Measurements from ENCODE around the gene GSPT1.

GSPT1 gene

DNA sequence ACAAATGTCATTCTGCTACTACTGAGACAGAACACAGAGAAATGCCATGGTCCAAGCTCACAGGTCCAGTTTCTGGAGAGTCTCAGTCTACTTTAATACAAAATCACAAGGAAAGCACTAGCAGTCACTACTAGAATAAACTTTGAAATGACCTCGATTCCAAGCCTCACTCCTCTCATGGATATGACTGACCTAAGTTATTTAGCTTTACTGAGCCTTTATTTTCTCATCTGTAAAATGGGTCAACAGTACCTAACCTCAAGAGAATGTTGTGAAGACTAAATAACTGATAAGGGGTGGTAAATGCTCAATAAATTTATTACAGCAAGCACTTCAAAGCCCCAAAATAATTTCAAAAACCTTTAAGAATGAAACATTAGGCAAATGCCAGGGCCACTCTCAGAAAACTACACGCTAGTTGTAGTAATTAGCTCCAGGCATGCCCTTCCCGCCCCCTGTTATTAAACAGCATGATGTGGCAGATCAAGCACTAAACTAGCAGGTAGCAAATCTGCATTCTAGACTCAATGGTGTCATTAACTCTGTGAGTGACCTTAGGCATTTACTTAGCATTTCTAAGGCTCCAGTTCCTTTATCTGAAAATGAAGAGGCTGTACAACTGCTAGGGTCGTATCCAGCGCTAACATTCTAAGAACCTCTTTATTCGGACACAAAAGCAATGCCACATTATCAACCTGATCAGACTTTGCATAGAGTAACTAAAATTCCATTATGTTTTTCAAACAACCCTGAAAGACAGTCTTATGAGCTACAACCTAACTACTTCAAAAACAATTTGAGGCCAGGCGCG is 8.4 kb downstream of the GSPT1 start:
- Histone ChIP-seq H3K4me1 (ENCODE audit: control insufficient read depth in 1 of 2, insufficient read depth in 2 of 2, low read length in 2 of 2) (peaks cover 0 to 28% of the 10 kb centered on the region in 2 donors), H3K36me3 (ENCODE audit: control insufficient read depth in 1 of 2, insufficient read depth in 2 of 2, low read length in 2 of 2) (no peaks in the 10 kb centered on the region), H3K9me3 (ENCODE audit: control insufficient read depth in 1 of 2, low read length in 2 of 2) (no peaks in the 10 kb centered on the region), H3K27ac (ENCODE audit: low read length) (no peak overlapping the region), H3K27me3 (ENCODE audit: low read depth, low read length) (no peaks in the 10 kb centered on the region), H3K4me3 (ENCODE audit: low read depth in 1 of 2, low read length in 2 of 2) (no peak overlapping the region)

DNA sequence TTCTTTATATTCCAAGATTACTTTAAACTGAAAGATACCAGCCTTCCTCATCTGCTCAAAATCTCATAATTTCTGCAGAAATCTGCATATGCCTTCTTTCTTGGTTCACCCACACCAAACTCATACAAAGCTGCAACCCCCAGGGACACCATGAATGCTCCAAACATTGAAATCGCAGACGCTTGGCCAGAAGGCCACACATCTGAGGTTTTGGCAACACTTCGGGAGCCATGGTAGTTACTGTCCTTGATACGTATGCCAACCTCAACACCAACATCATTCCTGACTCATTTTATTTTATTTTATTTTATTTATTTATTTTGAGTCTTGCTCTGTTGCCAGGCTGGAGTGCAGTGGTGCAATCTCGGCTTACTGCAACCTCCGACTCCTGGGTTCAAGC is 11.8 kb downstream of the GSPT1 start:
- Histone ChIP-seq H3K36me3 (ENCODE audit: control insufficient read depth in 1 of 2, insufficient read depth in 2 of 2, low read length in 2 of 2) (no peaks in the 10 kb centered on the region), H3K4me1 (ENCODE audit: control insufficient read depth in 1 of 2, insufficient read depth in 2 of 2, low read length in 2 of 2) (peaks cover 0 to 6% of the 10 kb centered on the region in 2 donors), H3K27ac (ENCODE audit: low read length) (no peak overlapping the region), H3K9me3 (ENCODE audit: control insufficient read depth in 1 of 2, low read length in 2 of 2) (no peaks in the 10 kb centered on the region), H3K27me3 (ENCODE audit: low read depth, low read length) (no peaks in the 10 kb centered on the region), H3K4me3 (ENCODE audit: low read depth in 1 of 2, low read length in 2 of 2) (no peak overlapping the region)

DNA sequence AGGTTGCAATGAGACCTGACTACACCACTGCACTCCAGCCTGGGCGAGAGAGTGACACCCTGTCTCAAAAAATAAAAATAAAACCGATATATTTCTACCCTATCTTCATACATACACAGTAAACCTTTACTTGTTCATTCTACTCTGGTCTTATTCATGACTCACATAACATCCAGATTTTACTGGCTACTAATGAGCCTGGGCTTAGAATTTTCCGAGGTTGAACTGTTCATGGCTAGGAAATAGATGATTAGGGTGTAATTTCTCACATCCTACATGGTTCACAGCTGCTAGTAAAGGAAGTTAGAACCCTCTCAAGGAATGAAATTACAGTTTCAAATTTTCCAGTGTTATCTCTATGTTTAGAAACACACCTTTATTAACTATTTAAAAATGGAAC is 14.7 kb downstream of the GSPT1 start:
- no peaks in the 10 kb centered on the region for H3K27me3 ChIP-seq (ENCODE audit: low read depth, low read length)
- no peak overlapping the region for H3K27ac ChIP-seq (ENCODE audit: low read length)
- H3K4me3 ChIP-seq (ENCODE audit: low read depth in 1 of 2, low read length in 2 of 2), result no peak overlapping the region
- H3K9me3 ChIP-seq (ENCODE audit: control insufficient read depth in 1 of 2, low read length in 2 of 2), result no peaks in the 10 kb centered on the region
- H3K4me1 ChIP-seq (ENCODE audit: control insufficient read depth in 1 of 2, insufficient read depth in 2 of 2, low read length in 2 of 2), result peaks cover 0 to 3% of the 10 kb centered on the region in 2 donors
- peaks cover 0 to 5% of the 10 kb centered on the region in 2 donors for H3K36me3 ChIP-seq (ENCODE audit: control insufficient read depth in 1 of 2, insufficient read depth in 2 of 2, low read length in 2 of 2)

DNA sequence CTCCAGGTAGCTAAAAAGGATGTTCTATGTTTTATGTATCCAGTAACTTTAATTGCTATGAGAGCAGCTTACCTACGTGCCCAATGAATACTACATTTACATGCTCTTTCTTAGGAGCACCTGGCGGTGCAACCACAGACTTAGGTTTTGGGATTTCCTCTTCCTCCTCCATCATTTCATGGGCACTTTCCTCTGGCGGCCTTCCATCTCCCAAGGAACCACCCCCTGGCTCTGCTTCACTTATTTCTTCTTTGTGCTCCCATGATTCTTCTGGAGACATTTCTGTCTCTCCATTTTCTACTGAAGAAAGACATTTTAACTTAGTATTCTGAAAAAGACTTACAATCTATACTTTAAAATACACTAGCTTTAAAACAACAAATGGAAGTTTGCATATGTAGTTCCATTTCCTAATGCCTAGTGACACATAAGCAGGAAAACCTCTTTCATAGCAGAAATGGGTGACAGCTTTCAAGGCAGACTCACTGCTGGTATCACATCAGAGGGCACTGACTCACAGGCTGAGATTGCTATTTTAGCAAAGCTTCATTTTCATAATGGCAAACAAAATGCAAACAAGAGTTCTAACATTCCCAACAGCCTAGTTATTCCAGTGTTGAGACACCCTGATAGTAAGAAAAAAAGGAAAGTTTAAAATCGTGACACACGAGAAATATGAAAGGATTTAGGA is 19.1 kb downstream of the GSPT1 start:
- H3K36me3 ChIP-seq (ENCODE audit: control insufficient read depth in 1 of 2, insufficient read depth in 2 of 2, low read length in 2 of 2), result peaks cover 10 to 31% of the 10 kb centered on the region in 2 donors
- H3K4me3 ChIP-seq (ENCODE audit: low read depth in 1 of 2, low read length in 2 of 2), result no peak overlapping the region
- no peaks in the 10 kb centered on the region for H3K27me3 ChIP-seq (ENCODE audit: low read depth, low read length)
- no peak overlapping the region for H3K27ac ChIP-seq (ENCODE audit: low read length)
- H3K4me1 ChIP-seq (ENCODE audit: control insufficient read depth in 1 of 2, insufficient read depth in 2 of 2, low read length in 2 of 2), result no peaks in the 10 kb centered on the region
- no peaks in the 10 kb centered on the region for H3K9me3 ChIP-seq (ENCODE audit: control insufficient read depth in 1 of 2, low read length in 2 of 2)

DNA sequence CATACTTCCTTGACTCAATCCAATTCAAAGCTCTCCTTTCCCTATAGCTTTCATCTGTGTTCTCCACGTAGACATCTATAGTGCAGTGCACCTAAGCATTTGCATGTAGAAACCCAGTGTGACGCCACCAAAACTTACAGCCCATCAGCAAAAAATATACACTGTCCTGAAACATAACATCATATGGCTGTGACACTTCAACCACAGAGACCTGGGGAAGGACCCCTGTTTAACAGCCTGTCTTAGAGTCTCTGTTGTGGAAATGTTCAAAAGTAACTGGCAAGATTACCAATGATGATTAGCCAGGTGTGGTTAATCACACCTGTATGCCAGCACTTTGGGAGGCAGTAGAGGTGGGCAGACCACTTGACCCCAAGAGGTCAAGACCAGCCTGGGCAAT is 22.2 kb downstream of the GSPT1 start:
- Histone ChIP-seq H3K4me3 (ENCODE audit: low read depth in 1 of 2, low read length in 2 of 2) (no peak overlapping the region), H3K9me3 (ENCODE audit: control insufficient read depth in 1 of 2, low read length in 2 of 2) (no peaks in the 10 kb centered on the region), H3K4me1 (ENCODE audit: control insufficient read depth in 1 of 2, insufficient read depth in 2 of 2, low read length in 2 of 2) (no peaks in the 10 kb centered on the region), H3K27me3 (ENCODE audit: low read depth, low read length) (no peaks in the 10 kb centered on the region), H3K36me3 (ENCODE audit: control insufficient read depth in 1 of 2, insufficient read depth in 2 of 2, low read length in 2 of 2) (peaks cover 19 to 40% of the 10 kb centered on the region in 2 donors), H3K27ac (ENCODE audit: low read length) (no peak overlapping the region)

DNA sequence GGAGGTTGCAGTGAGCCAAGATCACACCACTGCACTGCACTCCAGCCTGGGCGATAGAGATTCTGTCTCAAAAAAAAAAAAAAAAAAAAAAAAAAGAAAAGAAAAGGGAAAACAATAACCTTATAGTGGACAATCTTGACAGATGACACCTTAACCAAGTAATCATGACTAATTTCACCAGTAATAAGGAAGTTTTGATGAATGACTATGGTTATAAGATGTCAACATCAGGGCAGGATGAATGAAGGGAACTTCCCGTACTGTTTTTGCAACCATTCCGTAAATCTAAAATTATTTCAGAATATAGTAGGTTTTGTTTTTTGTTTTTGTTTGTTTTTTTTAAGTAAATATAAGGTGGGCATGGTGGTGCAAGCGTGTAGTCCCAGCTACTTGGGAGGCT is 23.0 kb downstream of the GSPT1 start:
- no peaks in the 10 kb centered on the region for H3K4me1 ChIP-seq (ENCODE audit: control insufficient read depth in 1 of 2, insufficient read depth in 2 of 2, low read length in 2 of 2)
- peaks cover 19 to 46% of the 10 kb centered on the region in 2 donors for H3K36me3 ChIP-seq (ENCODE audit: control insufficient read depth in 1 of 2, insufficient read depth in 2 of 2, low read length in 2 of 2)
- H3K9me3 ChIP-seq (ENCODE audit: control insufficient read depth in 1 of 2, low read length in 2 of 2), result no peaks in the 10 kb centered on the region
- H3K27me3 ChIP-seq (ENCODE audit: low read depth, low read length), result no peaks in the 10 kb centered on the region
- H3K27ac ChIP-seq (ENCODE audit: low read length), result no peak overlapping the region
- no peak overlapping the region for H3K4me3 ChIP-seq (ENCODE audit: low read depth in 1 of 2, low read length in 2 of 2)

DNA sequence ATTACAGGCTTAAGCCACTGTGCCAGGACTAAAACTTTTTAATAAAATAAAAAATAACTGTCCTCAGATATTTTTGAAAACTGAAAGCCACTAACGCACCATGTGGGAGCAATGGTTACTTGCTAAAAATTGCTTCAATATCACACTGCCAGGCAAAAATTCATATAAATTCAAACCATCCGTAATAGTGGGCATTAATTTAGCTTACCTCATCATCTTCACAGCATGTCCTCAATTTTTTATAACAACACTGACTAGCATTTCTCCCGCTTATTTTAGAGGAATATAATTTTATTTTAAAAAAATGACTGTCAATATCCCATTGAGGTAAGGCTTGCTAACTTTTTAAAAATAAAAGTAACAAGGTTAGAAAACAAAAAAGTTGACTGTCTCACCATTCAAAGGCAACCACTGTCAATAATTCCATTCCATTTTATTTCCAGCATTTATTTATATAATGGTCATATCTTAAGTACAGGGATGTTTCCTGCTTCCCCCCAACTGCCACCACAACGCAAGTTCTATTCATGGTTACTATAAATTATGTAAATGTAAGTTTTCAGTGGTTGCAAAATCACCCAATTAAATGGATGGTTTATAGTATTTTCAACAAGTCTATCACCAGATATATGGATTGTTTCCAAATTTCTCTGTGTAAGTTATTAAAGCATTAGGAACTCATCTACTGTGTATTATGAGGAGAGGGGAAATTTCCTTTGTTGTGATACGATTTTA is 25.4 kb downstream of the GSPT1 start:
- no peak overlapping the region for H3K4me3 ChIP-seq (ENCODE audit: low read depth in 1 of 2, low read length in 2 of 2)
- peaks cover 33 to 54% of the 10 kb centered on the region in 2 donors for H3K36me3 ChIP-seq (ENCODE audit: control insufficient read depth in 1 of 2, insufficient read depth in 2 of 2, low read length in 2 of 2)
- no peaks in the 10 kb centered on the region for H3K27me3 ChIP-seq (ENCODE audit: low read depth, low read length)
- H3K9me3 ChIP-seq (ENCODE audit: control insufficient read depth in 1 of 2, low read length in 2 of 2), result no peaks in the 10 kb centered on the region
- H3K27ac ChIP-seq (ENCODE audit: low read length), result no peak overlapping the region
- no peaks in the 10 kb centered on the region for H3K4me1 ChIP-seq (ENCODE audit: control insufficient read depth in 1 of 2, insufficient read depth in 2 of 2, low read length in 2 of 2)

DNA sequence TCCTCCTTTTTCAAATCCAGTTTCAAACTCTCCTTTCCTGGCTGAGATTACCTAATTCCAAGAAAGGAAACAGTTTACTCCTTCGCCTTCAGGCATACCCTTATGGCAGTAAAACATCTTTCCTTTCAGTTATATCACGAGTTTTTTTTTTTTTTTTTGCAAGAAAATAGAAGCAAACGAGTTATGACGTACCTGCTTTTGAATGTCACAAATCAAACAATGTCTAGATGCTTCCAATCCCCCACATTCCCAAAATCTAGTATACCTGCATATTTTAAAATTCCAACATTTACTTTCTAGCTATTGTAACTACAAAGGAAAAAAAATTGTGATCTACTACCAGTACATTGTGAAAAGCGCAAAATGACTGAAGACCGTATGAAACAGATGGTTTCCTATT is 28.9 kb downstream of the GSPT1 start:
- peaks cover 37 to 60% of the 10 kb centered on the region in 2 donors for H3K36me3 ChIP-seq (ENCODE audit: control insufficient read depth in 1 of 2, insufficient read depth in 2 of 2, low read length in 2 of 2)

DNA sequence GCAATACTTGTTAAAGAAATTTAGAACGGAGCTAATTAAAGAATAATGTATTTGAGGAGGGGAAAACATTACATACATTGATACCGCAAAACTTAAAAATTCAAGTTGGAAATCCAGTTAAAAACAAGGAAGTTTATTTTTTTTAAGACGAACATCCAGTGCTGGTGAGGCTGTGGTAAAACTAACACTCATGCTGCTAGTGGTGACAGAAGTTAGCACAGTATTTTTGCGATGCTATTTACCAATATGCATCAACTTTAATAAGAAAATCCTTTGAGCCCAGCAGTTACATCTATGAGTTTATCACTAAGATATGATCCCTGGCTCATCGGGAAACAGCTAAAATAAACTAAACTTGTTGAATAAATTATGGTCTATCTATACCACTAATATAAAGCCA is 31.7 kb downstream of the GSPT1 start:
- Histone ChIP-seq H3K27ac (ENCODE audit: low read length) (no peak overlapping the region), H3K9me3 (ENCODE audit: control insufficient read depth in 1 of 2, low read length in 2 of 2) (no peaks in the 10 kb centered on the region), H3K27me3 (ENCODE audit: low read depth, low read length) (no peaks in the 10 kb centered on the region), H3K36me3 (ENCODE audit: control insufficient read depth in 1 of 2, insufficient read depth in 2 of 2, low read length in 2 of 2) (peaks cover 37 to 72% of the 10 kb centered on the region in 2 donors), H3K4me3 (ENCODE audit: low read depth in 1 of 2, low read length in 2 of 2) (no peak overlapping the region), H3K4me1 (ENCODE audit: control insufficient read depth in 1 of 2, insufficient read depth in 2 of 2, low read length in 2 of 2) (no peaks in the 10 kb centered on the region)

More for the DNA sequence above, 28.9 kb downstream of the GSPT1 start:
- Histone ChIP-seq H3K4me1 (ENCODE audit: control insufficient read depth in 1 of 2, insufficient read depth in 2 of 2, low read length in 2 of 2) (no peaks in the 10 kb centered on the region), H3K9me3 (ENCODE audit: control insufficient read depth in 1 of 2, low read length in 2 of 2) (no peaks in the 10 kb centered on the region), H3K27ac (ENCODE audit: low read length) (no peak overlapping the region), H3K27me3 (ENCODE audit: low read depth, low read length) (no peaks in the 10 kb centered on the region), H3K4me3 (ENCODE audit: low read depth in 1 of 2, low read length in 2 of 2) (no peak overlapping the region)

DNA sequence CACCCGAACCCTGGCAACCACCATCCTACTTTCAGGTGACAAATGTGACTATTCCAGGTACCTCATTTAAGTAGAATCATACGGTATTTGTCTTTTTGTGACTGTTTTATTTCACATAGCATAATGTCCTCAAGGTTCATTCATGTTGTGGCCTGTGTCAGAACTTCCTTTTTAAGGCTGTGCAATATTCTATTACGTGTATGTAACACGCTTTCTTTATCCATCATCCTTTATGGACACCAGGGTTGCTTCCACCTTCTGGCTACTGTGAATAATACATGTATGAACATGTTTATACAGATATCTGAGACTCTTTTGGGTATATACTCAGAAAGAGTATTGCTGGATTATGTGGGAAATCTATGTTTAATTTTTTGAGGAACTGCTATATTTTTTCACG is 35.7 kb downstream of the GSPT1 start:
- Histone ChIP-seq H3K27ac (ENCODE audit: low read length) (no peak overlapping the region), H3K36me3 (ENCODE audit: control insufficient read depth in 1 of 2, insufficient read depth in 2 of 2, low read length in 2 of 2) (peaks cover 43 to 69% of the 10 kb centered on the region in 2 donors), H3K27me3 (ENCODE audit: low read depth, low read length) (no peaks in the 10 kb centered on the region), H3K4me1 (ENCODE audit: control insufficient read depth in 1 of 2, insufficient read depth in 2 of 2, low read length in 2 of 2) (no peaks in the 10 kb centered on the region), H3K9me3 (ENCODE audit: control insufficient read depth in 1 of 2, low read length in 2 of 2) (no peaks in the 10 kb centered on the region), H3K4me3 (ENCODE audit: low read depth in 1 of 2, low read length in 2 of 2) (no peak overlapping the region)

DNA sequence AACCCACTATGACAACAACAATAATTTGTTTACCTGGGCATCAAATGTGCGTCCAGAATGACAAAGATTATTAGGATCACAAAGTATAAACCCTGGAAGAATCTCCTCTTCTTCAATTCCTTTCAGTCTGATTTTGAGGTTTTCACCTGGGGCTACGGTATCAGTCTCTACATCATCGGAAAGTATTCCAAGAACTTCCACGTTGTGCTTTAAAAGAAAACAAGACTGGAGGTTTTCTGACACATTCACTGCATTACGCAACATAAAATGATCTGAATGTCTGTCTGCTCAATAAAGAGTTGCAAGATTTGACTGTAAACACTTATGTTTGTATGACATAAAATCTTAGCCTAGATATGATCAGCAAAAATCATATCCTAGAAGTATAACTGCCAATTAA is 38.4 kb downstream of the GSPT1 start:
- no peaks in the 10 kb centered on the region for H3K4me1 ChIP-seq (ENCODE audit: control insufficient read depth in 1 of 2, insufficient read depth in 2 of 2, low read length in 2 of 2)
- H3K27ac ChIP-seq (ENCODE audit: low read length), result no peak overlapping the region
- H3K4me3 ChIP-seq (ENCODE audit: low read depth in 1 of 2, low read length in 2 of 2), result no peak overlapping the region
- H3K9me3 ChIP-seq (ENCODE audit: control insufficient read depth in 1 of 2, low read length in 2 of 2), result no peaks in the 10 kb centered on the region
- H3K36me3 ChIP-seq (ENCODE audit: control insufficient read depth in 1 of 2, insufficient read depth in 2 of 2, low read length in 2 of 2), result peaks cover 42 to 62% of the 10 kb centered on the region in 2 donors
- no peaks in the 10 kb centered on the region for H3K27me3 ChIP-seq (ENCODE audit: low read depth, low read length)
